NCI-H146 treated with DMSO at 0.1 percent for 48 hours (cell line): ENCODE results near the gene PITPNM3.
A peak's percentile ranks its signal among the peaks of the same experiment; 100 is the strongest.

Source experiments
- DNase-seq: peaks from one replicate; lab custom pipeline; 2025; ENCODE audit not compliant: unreplicated experiment; lab: John Stamatoyannopoulos, UW

PITPNM3 gene

GRCh38 chr17:6551869-6552531, 4.4 kb downstream of the PITPNM3 start:
- no peak for DNase-seq

GRCh38 chr17:6551356-6551755, 5.0 kb downstream of the PITPNM3 start:
- no peak for DNase-seq

GRCh38 chr17:6549384-6550036, 6.8 kb downstream of the PITPNM3 start:
- DNase-seq: no peak

GRCh38 chr17:6548578-6549330, 7.6 kb downstream of the PITPNM3 start:
- DNase-seq: no peak

- DNase-seq: no peak
Measured at GRCh38 chr17:6548034-6548433, 8.3 kb downstream of the PITPNM3 start.

GRCh38 chr17:6547336-6547735, 9.0 kb downstream of the PITPNM3 start:
- DNase-seq: peak; percentile 43

GRCh38 chr17:6546069-6546718, 10.2 kb downstream of the PITPNM3 start:
- DNase-seq: no peak

GRCh38 chr17:6545291-6545690, 11.1 kb downstream of the PITPNM3 start:
- no peak for DNase-seq

- DNase-seq: no peak
Measured at GRCh38 chr17:6544011-6544370, 12.4 kb downstream of the PITPNM3 start.

GRCh38 chr17:6543079-6544010, 13.0 kb downstream of the PITPNM3 start:
- DNase-seq: no peak

GRCh38 chr17:6542577-6542976, 13.8 kb downstream of the PITPNM3 start:
- DNase-seq: no peak

GRCh38 chr17:6541886-6542285, 14.5 kb downstream of the PITPNM3 start:
- no peak for DNase-seq

GRCh38 chr17:6539871-6540270, 16.5 kb downstream of the PITPNM3 start:
- no peak for DNase-seq

GRCh38 chr17:6536566-6537065, 19.7 kb downstream of the PITPNM3 start:
- DNase-seq: no peak

GRCh38 chr17:6536053-6536452, 20.3 kb downstream of the PITPNM3 start:
- DNase-seq: peak; percentile 8

GRCh38 chr17:6534846-6535514, 21.4 kb downstream of the PITPNM3 start:
- no peak for DNase-seq

- DNase-seq: no peak
Measured at GRCh38 chr17:6532441-6532885, 23.9 kb downstream of the PITPNM3 start.

GRCh38 chr17:6531575-6531974, 24.8 kb downstream of the PITPNM3 start:
- DNase-seq: no peak

- no peak for DNase-seq
Measured at GRCh38 chr17:6530324-6530920, 25.9 kb downstream of the PITPNM3 start.
